HFF-Myc (cell line): Measurements from ENCODE around the gene NUDCD2.

Experiments used
- DNase-seq: peaks from one replicate; pipeline ENCODE4 v3.0.0-alpha.2; 2011; ENCODE audit warnings: low read depth; ENCODE audit errors: extremely low read depth
- H3K4me3 ChIP-seq: replicated peaks from 2 replicates; pipeline ENCODE4 v1.5.1; 2011; ENCODE audit warnings: low read depth, mild to moderate bottlenecking, control low read depth, low read length
- TF ChIP-seq, protein P1 (sequence below): IDR thresholded peaks from 2 replicates; pipeline ENCODE4 v1.5.1; 2012; ENCODE audit warnings: mild to moderate bottlenecking, low read depth, low read length, control low read depth; ENCODE audit errors: missing control alignments

The NUDCD2 gene

GRCh38 chr5:163409384-163409783 is 50.5 kb downstream of the NUDCD2 start:
- TF ChIP-seq, protein P1, sequence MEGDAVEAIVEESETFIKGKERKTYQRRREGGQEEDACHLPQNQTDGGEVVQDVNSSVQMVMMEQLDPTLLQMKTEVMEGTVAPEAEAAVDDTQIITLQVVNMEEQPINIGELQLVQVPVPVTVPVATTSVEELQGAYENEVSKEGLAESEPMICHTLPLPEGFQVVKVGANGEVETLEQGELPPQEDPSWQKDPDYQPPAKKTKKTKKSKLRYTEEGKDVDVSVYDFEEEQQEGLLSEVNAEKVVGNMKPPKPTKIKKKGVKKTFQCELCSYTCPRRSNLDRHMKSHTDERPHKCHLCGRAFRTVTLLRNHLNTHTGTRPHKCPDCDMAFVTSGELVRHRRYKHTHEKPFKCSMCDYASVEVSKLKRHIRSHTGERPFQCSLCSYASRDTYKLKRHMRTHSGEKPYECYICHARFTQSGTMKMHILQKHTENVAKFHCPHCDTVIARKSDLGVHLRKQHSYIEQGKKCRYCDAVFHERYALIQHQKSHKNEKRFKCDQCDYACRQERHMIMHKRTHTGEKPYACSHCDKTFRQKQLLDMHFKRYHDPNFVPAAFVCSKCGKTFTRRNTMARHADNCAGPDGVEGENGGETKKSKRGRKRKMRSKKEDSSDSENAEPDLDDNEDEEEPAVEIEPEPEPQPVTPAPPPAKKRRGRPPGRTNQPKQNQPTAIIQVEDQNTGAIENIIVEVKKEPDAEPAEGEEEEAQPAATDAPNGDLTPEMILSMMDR = no peak
- H3K4me3 ChIP-seq = no peak overlapping the region
- no peak for DNase-seq

DNA sequence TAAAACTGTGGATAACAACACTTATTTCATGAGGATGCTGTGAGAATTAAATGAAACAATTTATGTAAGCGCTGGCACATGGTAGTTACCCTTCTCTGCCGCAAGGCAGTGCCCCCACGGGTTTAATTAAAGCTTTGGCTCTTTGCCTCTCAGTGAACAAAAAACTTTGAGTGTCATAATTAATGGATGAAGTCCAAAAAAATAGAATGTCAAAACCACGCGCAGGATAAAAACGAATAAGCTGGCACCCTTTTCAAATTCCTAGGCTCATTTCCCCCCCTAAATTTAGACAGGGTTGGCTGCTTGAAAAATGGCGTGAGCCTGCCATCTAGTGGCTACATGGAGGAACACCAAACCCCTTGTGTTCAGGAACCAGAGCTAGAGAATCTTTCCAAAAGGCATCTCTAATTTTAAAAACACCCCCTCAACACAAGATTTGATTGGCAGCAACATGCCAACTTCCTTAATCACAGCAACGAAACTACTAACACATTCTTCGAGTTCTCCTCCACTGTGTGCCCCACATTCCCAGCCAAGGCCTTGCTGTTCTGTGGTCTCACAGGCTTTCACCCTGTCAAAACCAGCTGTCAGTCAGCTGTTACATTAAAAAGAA is 51.5 kb downstream of the NUDCD2 start:
- TF ChIP-seq, protein P1 = peak; percentile 89
- no peak overlapping the region for H3K4me3 ChIP-seq
- no peak for DNase-seq

- H3K4me3 ChIP-seq = no peak overlapping the region
- TF ChIP-seq, protein P1 = no peak
- no peak for DNase-seq
Measured at GRCh38 chr5:163407034-163407655, 52.8 kb downstream of the NUDCD2 start.

DNA sequence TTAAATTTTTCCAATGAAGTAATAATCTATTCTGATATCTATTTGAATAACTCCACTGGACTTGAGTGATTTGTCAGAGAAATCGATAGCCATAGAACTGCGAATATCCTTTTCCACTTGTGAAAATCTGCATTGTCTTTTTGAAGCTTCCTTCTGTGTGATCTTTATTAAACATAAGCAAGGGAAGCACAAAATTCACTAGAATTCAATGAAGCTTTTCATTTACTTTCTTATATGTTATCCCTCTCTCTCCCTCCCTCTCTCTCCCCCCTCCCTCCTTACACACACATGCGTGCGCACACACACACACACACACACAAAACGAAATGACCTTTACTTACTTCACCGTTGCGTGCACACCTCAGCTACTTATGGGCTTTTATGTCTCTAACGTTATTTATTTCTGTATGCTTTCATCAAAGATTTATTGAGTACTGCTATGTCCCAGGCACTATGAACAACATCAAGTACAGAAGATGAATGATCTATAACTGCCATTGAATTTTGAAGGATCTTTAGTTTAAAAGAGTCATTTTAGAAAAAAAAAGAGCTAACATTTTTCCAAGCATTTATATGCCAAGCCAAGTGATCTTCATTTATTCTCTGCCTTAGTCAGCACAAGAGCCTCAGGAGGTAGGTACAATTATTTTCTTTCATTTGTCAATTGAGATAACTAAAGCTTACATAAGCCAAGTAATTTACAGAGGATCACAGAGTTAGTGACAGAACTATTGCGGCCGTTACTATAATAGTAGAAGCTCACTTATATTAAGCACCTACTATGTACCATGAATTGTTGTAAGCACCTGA is 55.3 kb downstream of the NUDCD2 start:
- DNase-seq = no peak
- no peak overlapping the region for H3K4me3 ChIP-seq
- TF ChIP-seq, protein P1 = no peak

GRCh38 chr5:163402007-163402406 is 57.9 kb downstream of the NUDCD2 start:
- no peak for DNase-seq
- no peak overlapping the region for H3K4me3 ChIP-seq
- TF ChIP-seq, protein P1 = no peak

DNA sequence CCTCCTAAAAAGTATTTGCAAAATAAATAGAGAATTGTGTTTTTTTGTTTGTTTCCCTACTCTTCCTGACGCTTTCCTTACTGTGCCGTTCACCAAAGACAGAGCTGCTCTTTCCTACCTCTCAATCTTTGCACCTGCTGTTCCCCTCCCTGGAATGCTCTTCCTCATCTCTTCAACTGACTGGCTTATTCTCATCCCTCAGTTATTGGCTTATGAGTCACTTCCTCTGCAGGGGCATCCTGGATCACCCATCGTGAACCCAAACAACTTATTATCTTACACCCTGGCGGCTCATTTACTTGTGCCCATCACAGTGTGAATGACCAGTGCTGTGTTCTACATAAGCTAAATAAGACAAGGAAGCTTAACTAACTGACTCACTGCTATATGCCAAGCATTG is 58.6 kb downstream of the NUDCD2 start:
- TF ChIP-seq, protein P1 = no peak
- H3K4me3 ChIP-seq = no peak overlapping the region
- no peak for DNase-seq
